ENCODE measurements around the gene TTC17.
"Not testable (repeated sequence)": the region's sequence is repeated elsewhere in the genome, so short reads cannot be mapped to it uniquely, and the experiment has no call there.

The TTC17 gene

GRCh38 chr11:43367382-43368178 lies 8.9 kb downstream of the TTC17 start:
- Mint-ChIP-seq H3K4me1 (ENCODE audit: low read depth) (peaks cover 56% of the 10 kb centered on the region), H3K27me3 (no peaks in the 10 kb centered on the region), H3K36me3 (peaks cover 11% of the 10 kb centered on the region)

GRCh38 chr11:43376065-43376464 lies 17.3 kb downstream of the TTC17 start:
- Mint-ChIP-seq H3K4me3 (no peak overlapping the region), H3K27me3 (no peaks in the 10 kb centered on the region), H3K9me3 (ENCODE audit: low read depth) (no peaks in the 10 kb centered on the region), H3K4me1 (ENCODE audit: low read depth) (peaks cover 31% of the 10 kb centered on the region), H3K36me3 (peaks cover 4% of the 10 kb centered on the region), H3K27ac (no peak overlapping the region)

More at GRCh38 chr11:43367382-43368178, 8.9 kb downstream of the TTC17 start:
- Mint-ChIP-seq H3K9me3 (ENCODE audit: low read depth) (no peaks in the 10 kb centered on the region), H3K27ac (no peak overlapping the region), H3K4me3 (no peak overlapping the region)

DNA sequence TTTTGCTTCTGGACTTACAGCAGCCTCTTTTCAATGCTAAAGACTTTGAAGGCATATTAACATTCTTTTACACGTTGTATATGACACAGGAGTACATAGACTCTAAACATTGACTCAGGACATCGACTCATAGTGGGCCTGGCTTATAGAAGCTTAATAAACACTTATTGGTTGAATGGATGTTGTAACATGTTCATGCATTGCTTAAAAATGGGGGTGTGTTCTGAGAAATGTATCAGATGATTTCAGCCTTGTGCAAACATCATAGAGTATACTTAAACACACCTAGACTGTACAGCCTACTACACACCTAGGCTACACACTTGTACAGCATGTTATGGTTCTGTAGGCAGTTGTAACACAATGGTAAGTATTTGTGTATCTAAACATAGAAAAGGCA lies 17.9 kb downstream of the TTC17 start:
- peaks cover 4% of the 10 kb centered on the region for H3K36me3 Mint-ChIP-seq

GRCh38 chr11:43377389-43377788 lies 18.7 kb downstream of the TTC17 start:
- peaks cover 28% of the 10 kb centered on the region for H3K4me1 Mint-ChIP-seq (ENCODE audit: low read depth)
- H3K4me3 Mint-ChIP-seq: no peak overlapping the region
- H3K27me3 Mint-ChIP-seq: no peaks in the 10 kb centered on the region
- H3K36me3 Mint-ChIP-seq: peaks cover 7% of the 10 kb centered on the region
- no peaks in the 10 kb centered on the region for H3K9me3 Mint-ChIP-seq (ENCODE audit: low read depth)
- H3K27ac Mint-ChIP-seq: no peak overlapping the region

More for the DNA sequence above, 17.9 kb downstream of the TTC17 start:
- Mint-ChIP-seq H3K27ac (no peak overlapping the region), H3K4me1 (ENCODE audit: low read depth) (peaks cover 28% of the 10 kb centered on the region), H3K27me3 (no peaks in the 10 kb centered on the region), H3K9me3 (ENCODE audit: low read depth) (no peaks in the 10 kb centered on the region), H3K4me3 (no peak overlapping the region)

GRCh38 chr11:43378897-43379296 lies 20.2 kb downstream of the TTC17 start:
- H3K27me3 Mint-ChIP-seq: no peaks in the 10 kb centered on the region
- peaks cover 5% of the 10 kb centered on the region for H3K36me3 Mint-ChIP-seq
- no peaks in the 10 kb centered on the region for H3K9me3 Mint-ChIP-seq (ENCODE audit: low read depth)
- no peak overlapping the region for H3K4me3 Mint-ChIP-seq
- H3K4me1 Mint-ChIP-seq (ENCODE audit: low read depth): peaks cover 25% of the 10 kb centered on the region
- no peak overlapping the region for H3K27ac Mint-ChIP-seq

GRCh38 chr11:43381802-43382201 lies 23.1 kb downstream of the TTC17 start:
- peaks cover 6% of the 10 kb centered on the region for H3K36me3 Mint-ChIP-seq
- H3K27ac Mint-ChIP-seq: no peak overlapping the region
- H3K9me3 Mint-ChIP-seq (ENCODE audit: low read depth): no peaks in the 10 kb centered on the region
- H3K4me1 Mint-ChIP-seq (ENCODE audit: low read depth): peaks cover 9% of the 10 kb centered on the region
- H3K27me3 Mint-ChIP-seq: no peaks in the 10 kb centered on the region
- H3K4me3 Mint-ChIP-seq: no peak overlapping the region

DNA sequence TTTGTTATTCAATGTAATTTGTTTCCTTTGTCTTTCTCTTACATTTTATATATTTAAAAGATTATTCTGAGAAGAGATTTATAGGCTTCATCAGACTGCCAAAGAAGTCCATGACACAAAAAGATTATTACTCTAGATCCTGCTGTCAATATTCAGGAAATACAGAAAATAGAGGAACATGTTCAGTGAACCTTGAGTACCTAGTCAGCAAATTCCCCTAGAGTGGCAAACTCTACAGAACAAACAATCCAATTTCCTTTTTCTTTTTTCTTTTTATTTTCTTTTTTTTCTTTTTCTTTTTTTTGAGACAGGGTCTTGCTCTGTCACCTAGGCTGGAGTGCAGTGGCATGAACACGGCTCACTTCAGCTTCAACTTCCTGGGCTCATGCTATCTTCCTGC lies 23.9 kb downstream of the TTC17 start:
- Mint-ChIP-seq H3K4me3 (no peak overlapping the region), H3K36me3 (peaks cover 6% of the 10 kb centered on the region), H3K9me3 (ENCODE audit: low read depth) (no peaks in the 10 kb centered on the region), H3K4me1 (ENCODE audit: low read depth) (peaks cover 4% of the 10 kb centered on the region), H3K27me3 (no peaks in the 10 kb centered on the region), H3K27ac (no peak overlapping the region)

DNA sequence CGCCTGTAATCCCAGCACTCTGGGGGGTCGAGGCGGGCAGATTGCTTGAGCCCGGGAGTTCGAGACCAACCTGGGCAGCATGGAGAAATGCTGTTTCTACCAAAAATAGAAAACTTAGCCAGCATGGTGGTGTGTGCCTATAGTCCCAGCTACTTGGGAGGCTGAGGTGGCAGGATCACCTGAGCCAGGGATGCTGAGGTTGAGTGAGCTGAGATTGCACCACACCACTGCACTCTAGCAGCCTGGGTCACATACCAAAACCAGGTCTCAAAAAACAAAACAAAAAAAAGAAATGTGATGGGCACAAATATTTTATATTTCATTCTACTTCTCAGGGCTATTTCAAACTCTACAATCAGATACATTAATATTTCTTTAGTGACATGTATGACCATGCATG lies 25.7 kb downstream of the TTC17 start:
- no peaks in the 10 kb centered on the region for H3K27me3 Mint-ChIP-seq
- H3K9me3 Mint-ChIP-seq (ENCODE audit: low read depth): no peaks in the 10 kb centered on the region
- no peaks in the 10 kb centered on the region for H3K4me1 Mint-ChIP-seq (ENCODE audit: low read depth)
- no peak overlapping the region for H3K27ac Mint-ChIP-seq
- H3K36me3 Mint-ChIP-seq: peaks cover 6% of the 10 kb centered on the region
- H3K4me3 Mint-ChIP-seq: no peak overlapping the region

DNA sequence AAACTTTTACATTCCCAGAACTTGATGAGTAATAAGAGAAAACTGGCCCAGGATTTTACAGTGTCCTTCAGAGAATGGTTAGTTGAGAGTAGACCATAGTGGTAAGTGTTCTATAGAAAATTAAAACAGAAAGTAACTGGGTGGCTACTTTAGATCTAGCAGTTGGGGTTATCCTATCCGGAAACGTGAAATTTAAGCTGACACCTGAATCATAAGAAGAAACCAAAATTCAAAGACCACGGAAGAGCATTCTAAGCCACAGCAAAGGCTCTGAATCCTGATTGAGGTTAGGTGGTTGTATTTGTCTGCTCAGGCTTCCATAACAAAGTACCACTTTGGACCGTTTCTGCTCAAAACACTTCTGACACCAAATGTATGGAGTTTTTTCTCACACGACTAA lies 34.0 kb downstream of the TTC17 start:
- H3K4me1 Mint-ChIP-seq (ENCODE audit: low read depth): peaks cover 30% of the 10 kb centered on the region
- peak overlapping the region; percentile 8 for H3K4me3 Mint-ChIP-seq
- H3K9me3 Mint-ChIP-seq (ENCODE audit: low read depth): no peaks in the 10 kb centered on the region
- no peaks in the 10 kb centered on the region for H3K27me3 Mint-ChIP-seq
- peaks cover 21% of the 10 kb centered on the region for H3K36me3 Mint-ChIP-seq
- H3K27ac Mint-ChIP-seq: peak overlapping the region; percentile 50

DNA sequence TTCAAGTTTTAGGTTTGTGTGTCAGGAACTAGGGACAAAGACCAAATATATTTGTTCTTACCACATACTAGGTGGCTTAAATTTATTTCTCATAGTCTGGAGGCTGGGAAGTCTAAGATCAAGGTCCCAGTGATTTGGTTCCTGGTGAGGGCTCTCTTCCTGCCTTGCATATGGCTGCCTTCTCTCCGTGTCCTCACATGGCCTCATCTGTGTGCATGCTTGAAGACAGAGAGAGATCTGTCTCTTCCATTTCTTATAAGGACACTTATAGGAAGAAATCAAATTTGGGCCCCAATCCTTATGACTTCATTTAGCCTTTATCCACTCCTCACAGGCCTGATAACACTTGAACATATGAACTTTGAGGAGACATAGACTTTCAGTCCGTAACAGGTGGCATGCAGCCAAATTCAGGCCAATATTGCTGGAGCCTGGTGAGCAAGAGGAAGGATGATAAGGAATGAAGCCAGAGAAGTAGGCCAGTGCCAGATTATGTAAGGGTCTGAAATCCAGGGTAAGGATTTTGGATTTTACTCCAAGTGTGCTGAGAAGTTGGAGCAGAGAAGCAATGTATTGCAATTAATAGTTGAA lies 35.1 kb downstream of the TTC17 start:
- no peaks in the 10 kb centered on the region for H3K27me3 Mint-ChIP-seq
- H3K4me1 Mint-ChIP-seq (ENCODE audit: low read depth): peaks cover 30% of the 10 kb centered on the region
- H3K27ac Mint-ChIP-seq: no peak overlapping the region
- H3K9me3 Mint-ChIP-seq (ENCODE audit: low read depth): no peaks in the 10 kb centered on the region
- H3K4me3 Mint-ChIP-seq: no peak overlapping the region
- peaks cover 25% of the 10 kb centered on the region for H3K36me3 Mint-ChIP-seq

DNA sequence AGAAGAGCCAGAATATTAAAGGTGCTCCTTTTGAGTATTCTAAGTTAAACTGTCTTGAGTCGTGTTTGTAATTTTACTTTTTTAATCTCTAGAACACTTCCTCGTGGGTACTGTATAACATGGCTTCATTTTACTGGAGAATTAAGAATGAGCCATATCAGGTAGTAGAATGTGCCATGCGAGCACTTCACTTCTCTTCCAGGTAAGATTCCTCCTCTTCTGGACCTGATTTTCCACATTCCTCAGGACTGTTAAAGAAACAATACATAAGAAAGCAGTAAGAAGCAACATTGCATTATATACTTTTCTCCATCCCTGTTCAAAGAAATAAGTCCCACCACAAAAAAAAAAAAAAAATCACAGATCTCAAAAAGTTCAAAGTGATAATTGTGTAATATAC lies 37.9 kb downstream of the TTC17 start:
- Mint-ChIP-seq H3K27ac (peak overlapping the region; percentile 2), H3K27me3 (no peaks in the 10 kb centered on the region), H3K4me1 (ENCODE audit: low read depth) (peaks cover 25% of the 10 kb centered on the region), H3K9me3 (ENCODE audit: low read depth) (no peaks in the 10 kb centered on the region), H3K4me3 (peak overlapping the region; percentile 28), H3K36me3 (peaks cover 20% of the 10 kb centered on the region)

- Mint-ChIP-seq H3K27ac (peak overlapping the region; percentile 64), H3K36me3 (peaks cover 22% of the 10 kb centered on the region), H3K4me1 (ENCODE audit: low read depth) (peaks cover 20% of the 10 kb centered on the region), H3K9me3 (ENCODE audit: low read depth) (no peaks in the 10 kb centered on the region), H3K4me3 (no peak overlapping the region), H3K27me3 (no peaks in the 10 kb centered on the region)
These were observed 38.5 kb downstream of the TTC17 start for GRCh38 chr11:43397251-43397650.

- Mint-ChIP-seq H3K4me3 (no peak overlapping the region), H3K27me3 (no peaks in the 10 kb centered on the region), H3K27ac (peak overlapping the region; percentile 41), H3K9me3 (ENCODE audit: low read depth) (no peaks in the 10 kb centered on the region), H3K4me1 (ENCODE audit: low read depth) (peaks cover 18% of the 10 kb centered on the region), H3K36me3 (peaks cover 22% of the 10 kb centered on the region)
These were observed 41.4 kb downstream of the TTC17 start for GRCh38 chr11:43399983-43400630.

DNA sequence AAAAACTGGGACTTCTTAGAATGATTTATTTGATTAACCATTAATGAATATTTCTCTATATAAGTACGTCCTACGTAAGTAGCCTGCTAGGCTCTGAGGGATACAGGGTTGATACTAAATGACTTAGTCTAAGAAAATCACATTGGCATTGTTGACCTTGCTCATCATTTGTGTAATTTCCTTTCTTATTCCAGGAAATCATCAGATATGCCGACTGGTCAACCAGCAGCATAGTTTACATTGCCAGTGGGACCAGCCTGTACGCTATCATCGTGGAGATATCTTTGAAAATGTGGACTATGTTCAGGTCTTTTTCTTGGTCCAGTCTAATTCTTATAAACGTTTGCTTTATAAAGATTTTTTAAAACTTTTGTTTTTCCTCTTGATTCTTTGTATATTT lies 42.5 kb downstream of the TTC17 start:
- peaks cover 25% of the 10 kb centered on the region for H3K36me3 Mint-ChIP-seq

DNA sequence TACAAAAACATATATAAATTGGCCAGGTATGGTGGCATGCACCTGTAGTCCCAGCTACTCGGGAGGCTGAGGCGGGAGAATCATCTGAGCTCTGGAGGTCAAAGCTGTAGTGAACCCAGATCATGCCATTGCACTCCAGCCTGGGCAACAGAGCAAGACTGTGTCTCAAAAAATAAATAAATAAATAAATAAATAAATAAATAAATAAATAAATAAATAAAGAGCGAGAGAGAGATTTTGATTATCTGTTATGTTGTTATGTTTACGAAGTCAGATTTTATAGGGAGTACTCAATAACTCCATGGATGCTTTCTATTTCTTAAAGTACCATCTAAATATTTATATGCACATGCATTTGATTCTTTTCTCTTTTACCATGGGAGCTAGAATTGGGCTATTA lies 43.1 kb downstream of the TTC17 start:
- not testable (repeated sequence) for H3K9me3 Mint-ChIP-seq (ENCODE audit: low read depth); H3K27ac Mint-ChIP-seq; H3K4me3 Mint-ChIP-seq; H3K27me3 Mint-ChIP-seq
- peaks cover 14% of the 10 kb centered on the region for H3K4me1 Mint-ChIP-seq (ENCODE audit: low read depth)
- peaks cover 24% of the 10 kb centered on the region for H3K36me3 Mint-ChIP-seq

More for the DNA sequence above, 42.5 kb downstream of the TTC17 start:
- H3K27me3 Mint-ChIP-seq: no peaks in the 10 kb centered on the region
- H3K27ac Mint-ChIP-seq: no peak overlapping the region
- peaks cover 18% of the 10 kb centered on the region for H3K4me1 Mint-ChIP-seq (ENCODE audit: low read depth)
- H3K4me3 Mint-ChIP-seq: no peak overlapping the region
- no peaks in the 10 kb centered on the region for H3K9me3 Mint-ChIP-seq (ENCODE audit: low read depth)
